Measurements from ENCODE around the gene MOB3A. TPM values are rescaled to one million over a fixed set of nuclear protein-coding genes. Genes with fewer than 3 reads are reported as not detected.

Gene MOB3A
- total and polyA plus RNA-seq, 9 of the 15 experiments (the other 6 are each of a cell fraction or from before 2014, with no cell fraction given), result 1.1 to 24.1 (median 6.0) TPM

DNA sequence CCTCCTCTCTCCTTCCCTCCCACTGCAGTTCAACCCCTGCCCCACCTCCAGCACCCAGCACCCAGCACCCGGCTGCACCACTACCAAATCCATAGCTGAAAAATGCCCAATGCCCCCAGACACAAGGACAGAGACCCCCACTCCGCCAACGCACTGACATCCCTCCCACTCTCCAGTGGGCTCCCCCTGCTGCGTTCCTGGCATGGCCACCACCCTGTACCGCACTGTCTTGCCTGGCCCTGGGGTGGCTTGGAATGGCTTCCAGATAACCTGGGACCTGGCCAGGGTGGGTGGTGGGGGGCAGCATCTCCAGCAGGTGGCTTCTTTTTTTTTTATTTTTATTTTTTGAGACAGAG, 39.3 kb downstream of the MOB3A start:
- FAIRE-seq, result no peak
- Histone ChIP-seq H3K36me3 (ENCODE audit: control insufficient read depth, insufficient read depth, low read length) (no peaks in the 10 kb centered on the region), H2AFZ (ENCODE audit: low read depth, low read length) (peak overlapping the region; percentile 70; the same call in 1 of the 2 replicates), H3K79me2 (ENCODE audit: control insufficient read depth, insufficient read depth, low read length) (peaks cover 13% of the 10 kb centered on the region), H3K4me1 (replicated peaks in 1 of 2; ENCODE audit: control insufficient read depth in 2 of 2, insufficient read depth in 2 of 2, low read length in 2 of 2) (peaks cover 56 to 84% of the 10 kb centered on the region in 2 experiments), H3K9me3 (replicated peaks; ENCODE audit: control insufficient read depth, insufficient read depth, low read depth, low read length) (no peaks in the 10 kb centered on the region), H4K20me1 (replicated peaks; ENCODE audit: control insufficient read depth, insufficient read depth, low read length) (no peaks in the 10 kb centered on the region), H3K9ac (ENCODE audit: insufficient read depth in 1 of 2, low read depth in 2 of 2, low read length in 2 of 2) (peak overlapping the region; percentile 32 to 79; a peak in 3 of 4 replicates), H3K27me3 (ENCODE audit: control insufficient read depth in 2 of 2, insufficient read depth in 2 of 2, low read length in 2 of 2) (no peaks in the 10 kb centered on the region), H3K27ac (ENCODE audit: extremely low read depth, low read depth, low read length) (peak overlapping the region; percentile 100), H3K9me1 (ENCODE audit: control insufficient read depth, insufficient read depth, low read length) (no peaks in the 10 kb centered on the region), H3K4me2 (ENCODE audit: insufficient read depth, low read length) (peak overlapping the region; percentile 45; the same call in 1 of the 2 replicates), H3K4me3 (no peak overlapping the region)
- in situ Hi-C loops (cut with MboI), result no loop called here
- DNase-seq (ENCODE audit: extremely low read depth in 1 of 4, low spot score in 3 of 4), result no peak
- ChIA-PET CTCF (ENCODE audit: low intra/inter-chr PET ratio) (no interaction called here), POLR2A (interaction anchor here (1.0 to 1.7 kb wide), 3 partner anchors 9 to 16 kb away, joined by 4 to 7 read pairs (median 4); no protein-coding TSS in a partner anchor)
- BruUV-seq (replicated peaks), result no TSS peak
- no peak for ATAC-seq
- intact Hi-C loops (cut with micrococcal nuclease), result no loop called here
- WGBS (ENCODE audit: insufficient coverage, low coverage, missing lambda C conversion rate), result 23% methylated on average over 5 of the region's 5 CpGs
- TF ChIP-seq EGR1 (conservative IDR thresholded peaks at IDR 0.05) (peak; percentile 51), ZNF146 (CRISPR knock-in tag; IDR thresholded peaks at IDR 0.05; ENCODE audit: unreplicated experiment) (no peak), BMI1 (IDR thresholded peaks at IDR 0.05; ENCODE audit: low read length) (no peak), HDGF (IDR thresholded peaks at IDR 0.05) (peak; percentile 16; the same call in 1 of the 2 replicates), SIX5 (IDR thresholded peaks at IDR 0.05; ENCODE audit: borderline replicate concordance in 1 of 2, insufficient read depth in 1 of 2, low read depth in 1 of 2, low read length in 2 of 2) (no peak), NR2C2 (CRISPR knock-in tag; IDR thresholded peaks at IDR 0.05) (no peak), NR2C2 (tag; IDR thresholded peaks at IDR 0.05) (0 out of 2 replicates have a peak, but pooled peaks have one; percentile 10), ZNF668 (CRISPR knock-in tag; IDR thresholded peaks at IDR 0.05) (0 out of 2 replicates have a peak, but pooled peaks have one; percentile 77), L3MBTL2 (IDR thresholded peaks at IDR 0.05) (no peak), ZNF316 (IDR thresholded peaks at IDR 0.05) (no peak), MAFF (IDR thresholded peaks at IDR 0.05; ENCODE audit: low read length) (no peak), HNRNPK (IDR thresholded peaks at IDR 0.05; ENCODE audit: low read depth, low read length, poor library complexity, severe bottlenecking) (peak; percentile 3), HINFP (tag; conservative IDR thresholded peaks at IDR 0.05; ENCODE audit: low read depth) (peak; percentile 50; the same call in 1 of the 2 replicates), E4F1 (CRISPR knock-in tag; IDR thresholded peaks at IDR 0.05; ENCODE audit: borderline replicate concordance) (no peak)
- TF ChIP-seq, protein P1, sequence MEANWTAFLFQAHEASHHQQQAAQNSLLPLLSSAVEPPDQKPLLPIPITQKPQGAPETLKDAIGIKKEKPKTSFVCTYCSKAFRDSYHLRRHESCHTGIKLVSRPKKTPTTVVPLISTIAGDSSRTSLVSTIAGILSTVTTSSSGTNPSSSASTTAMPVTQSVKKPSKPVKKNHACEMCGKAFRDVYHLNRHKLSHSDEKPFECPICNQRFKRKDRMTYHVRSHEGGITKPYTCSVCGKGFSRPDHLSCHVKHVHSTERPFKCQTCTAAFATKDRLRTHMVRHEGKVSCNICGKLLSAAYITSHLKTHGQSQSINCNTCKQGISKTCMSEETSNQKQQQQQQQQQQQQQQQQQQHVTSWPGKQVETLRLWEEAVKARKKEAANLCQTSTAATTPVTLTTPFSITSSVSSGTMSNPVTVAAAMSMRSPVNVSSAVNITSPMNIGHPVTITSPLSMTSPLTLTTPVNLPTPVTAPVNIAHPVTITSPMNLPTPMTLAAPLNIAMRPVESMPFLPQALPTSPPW (CRISPR knock-in tag; IDR thresholded peaks at IDR 0.05), result peak; percentile 42; the same call in 1 of the 2 replicates
- TF ChIP-seq, protein P2, sequence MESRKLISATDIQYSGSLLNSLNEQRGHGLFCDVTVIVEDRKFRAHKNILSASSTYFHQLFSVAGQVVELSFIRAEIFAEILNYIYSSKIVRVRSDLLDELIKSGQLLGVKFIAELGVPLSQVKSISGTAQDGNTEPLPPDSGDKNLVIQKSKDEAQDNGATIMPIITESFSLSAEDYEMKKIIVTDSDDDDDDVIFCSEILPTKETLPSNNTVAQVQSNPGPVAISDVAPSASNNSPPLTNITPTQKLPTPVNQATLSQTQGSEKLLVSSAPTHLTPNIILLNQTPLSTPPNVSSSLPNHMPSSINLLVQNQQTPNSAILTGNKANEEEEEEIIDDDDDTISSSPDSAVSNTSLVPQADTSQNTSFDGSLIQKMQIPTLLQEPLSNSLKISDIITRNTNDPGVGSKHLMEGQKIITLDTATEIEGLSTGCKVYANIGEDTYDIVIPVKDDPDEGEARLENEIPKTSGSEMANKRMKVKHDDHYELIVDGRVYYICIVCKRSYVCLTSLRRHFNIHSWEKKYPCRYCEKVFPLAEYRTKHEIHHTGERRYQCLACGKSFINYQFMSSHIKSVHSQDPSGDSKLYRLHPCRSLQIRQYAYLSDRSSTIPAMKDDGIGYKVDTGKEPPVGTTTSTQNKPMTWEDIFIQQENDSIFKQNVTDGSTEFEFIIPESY (CRISPR knock-in tag; IDR thresholded peaks at IDR 0.05), result peak; percentile 12; the same call in 1 of the 2 replicates

Data from K562 (cell line).